Measurements from ENCODE around the gene SLCO3A1.

The SLCO3A1 gene

GRCh38 chr15:92100751-92101150, 247.2 kb downstream of the SLCO3A1 start:
- ChIA-PET CTCF (no interaction called here), POLR2A (ENCODE audit: low non-redundant PET) (no interaction called here)
- TF ChIP-seq, protein P1, sequence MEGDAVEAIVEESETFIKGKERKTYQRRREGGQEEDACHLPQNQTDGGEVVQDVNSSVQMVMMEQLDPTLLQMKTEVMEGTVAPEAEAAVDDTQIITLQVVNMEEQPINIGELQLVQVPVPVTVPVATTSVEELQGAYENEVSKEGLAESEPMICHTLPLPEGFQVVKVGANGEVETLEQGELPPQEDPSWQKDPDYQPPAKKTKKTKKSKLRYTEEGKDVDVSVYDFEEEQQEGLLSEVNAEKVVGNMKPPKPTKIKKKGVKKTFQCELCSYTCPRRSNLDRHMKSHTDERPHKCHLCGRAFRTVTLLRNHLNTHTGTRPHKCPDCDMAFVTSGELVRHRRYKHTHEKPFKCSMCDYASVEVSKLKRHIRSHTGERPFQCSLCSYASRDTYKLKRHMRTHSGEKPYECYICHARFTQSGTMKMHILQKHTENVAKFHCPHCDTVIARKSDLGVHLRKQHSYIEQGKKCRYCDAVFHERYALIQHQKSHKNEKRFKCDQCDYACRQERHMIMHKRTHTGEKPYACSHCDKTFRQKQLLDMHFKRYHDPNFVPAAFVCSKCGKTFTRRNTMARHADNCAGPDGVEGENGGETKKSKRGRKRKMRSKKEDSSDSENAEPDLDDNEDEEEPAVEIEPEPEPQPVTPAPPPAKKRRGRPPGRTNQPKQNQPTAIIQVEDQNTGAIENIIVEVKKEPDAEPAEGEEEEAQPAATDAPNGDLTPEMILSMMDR (conservative IDR thresholded peaks at IDR 0.05; ENCODE audit: low read depth): no peak
- DNase-seq (ENCODE audit: low spot score): no peak
- no peak overlapping the region for H3K27ac ChIP-seq

- TF ChIP-seq, protein P1 (conservative IDR thresholded peaks at IDR 0.05; ENCODE audit: low read depth): no peak
- no peak overlapping the region for H3K27ac ChIP-seq
Measured at GRCh38 chr15:92101708-92102394, 248.3 kb downstream of the SLCO3A1 start.

GRCh38 chr15:92102395-92102755, 248.9 kb downstream of the SLCO3A1 start:
- CTCF ChIA-PET: interaction anchor here (0.8 to 1.4 kb wide), 3 partner anchors 11 to 612 kb away, joined by 3 to 4 read pairs (median 4); no protein-coding TSS in a partner anchor
- TF ChIP-seq, protein P1 (conservative IDR thresholded peaks at IDR 0.05; ENCODE audit: low read depth): no peak
- no peak overlapping the region for H3K27ac ChIP-seq
- POLR2A ChIA-PET (ENCODE audit: low non-redundant PET): no interaction called here
- no peak for DNase-seq (ENCODE audit: low spot score)

More at GRCh38 chr15:92101708-92102394, 248.3 kb downstream of the SLCO3A1 start:
- CTCF ChIA-PET: interaction anchor here (0.8 to 1.4 kb wide), 3 partner anchors 11 to 613 kb away, joined by 3 to 4 read pairs (median 4); no protein-coding TSS in a partner anchor
- no peak for DNase-seq (ENCODE audit: low spot score)
- POLR2A ChIA-PET (ENCODE audit: low non-redundant PET): no interaction called here

- POLR2A ChIA-PET (ENCODE audit: low non-redundant PET): no interaction called here
- no peak for DNase-seq (ENCODE audit: low spot score)
- H3K27ac ChIP-seq: no peak overlapping the region
- TF ChIP-seq, protein P1 (conservative IDR thresholded peaks at IDR 0.05; ENCODE audit: low read depth): no peak
- CTCF ChIA-PET: no interaction called here
Measured at GRCh38 chr15:92104072-92104471, 250.6 kb downstream of the SLCO3A1 start.

- POLR2A ChIA-PET (ENCODE audit: low non-redundant PET): no interaction called here
- CTCF ChIA-PET: no interaction called here
- DNase-seq (ENCODE audit: low spot score): no peak
Measured at GRCh38 chr15:92105611-92106010, 252.1 kb downstream of the SLCO3A1 start.

GRCh38 chr15:92107510-92107909, 254.0 kb downstream of the SLCO3A1 start:
- no peak overlapping the region for H3K27ac ChIP-seq
- no peak for DNase-seq (ENCODE audit: low spot score)
- ChIA-PET CTCF (interaction anchor here (0.6 to 1.0 kb wide), 3 partner anchors 10 to 26 kb away, joined by 3 to 6 read pairs (median 3); no protein-coding TSS in a partner anchor), POLR2A (ENCODE audit: low non-redundant PET) (no interaction called here)
- TF ChIP-seq, protein P1 (conservative IDR thresholded peaks at IDR 0.05; ENCODE audit: low read depth): no peak

More at GRCh38 chr15:92105611-92106010, 252.1 kb downstream of the SLCO3A1 start:
- H3K27ac ChIP-seq: no peak overlapping the region
- TF ChIP-seq, protein P1 (conservative IDR thresholded peaks at IDR 0.05; ENCODE audit: low read depth): no peak
